WTC11 (cell line): ENCODE data around the gene PSME4. TPM values are rescaled to one million over a fixed set of nuclear protein-coding genes. Genes with fewer than 3 reads are reported as not detected.
A peak's percentile ranks its signal among the peaks of the same experiment; 100 is the strongest.

Experiments
- CREM ChIP-seq: sonication (generic); formaldehyde crosslinking; IDR thresholded peaks from 2 replicates; pipeline ENCODE4 v1.8.1; 2022; ENCODE audit warnings: mild to moderate bottlenecking, missing genetic modification reagents, moderate library complexity
- ESRRA ChIP-seq: sonication (generic); formaldehyde crosslinking; IDR thresholded peaks from 2 replicates; pipeline ENCODE4 v1.8.1; 2022; ENCODE audit warnings: mild to moderate bottlenecking, missing genetic modification reagents, borderline replicate concordance
- GTF2I ChIP-seq: fragments of 250-450 bp; sonication (Bioruptor Pico); conservative IDR thresholded peaks from 2 replicates; pipeline ENCODE4 v1.4.0; 2021; ENCODE audit warnings: mild to moderate bottlenecking
- IRF2 ChIP-seq: sonication (generic); formaldehyde crosslinking; IDR thresholded peaks from 2 replicates; pipeline ENCODE4 v1.8.0; 2022; ENCODE audit warnings: low read depth, missing genetic modification reagents, borderline replicate concordance
- JUN ChIP-seq: sonication (generic); formaldehyde crosslinking; IDR thresholded peaks from 2 replicates; pipeline ENCODE4 v1.8.0; 2023; ENCODE audit warnings: mild to moderate bottlenecking, missing genetic modification reagents
- KAT7 ChIP-seq: sonication (generic); formaldehyde crosslinking; IDR thresholded peaks from 2 replicates; pipeline ENCODE4 v1.8.1; 2023; ENCODE audit warnings: missing genetic modification reagents, mild to moderate bottlenecking, borderline replicate concordance
- NFE2L1 ChIP-seq: sonication (generic); formaldehyde crosslinking; IDR thresholded peaks from 2 replicates; pipeline ENCODE4 v1.8.1; 2023; ENCODE audit warnings: missing genetic modification reagents
- NFYB ChIP-seq: sonication (generic); formaldehyde crosslinking; conservative IDR thresholded peaks from 2 replicates; pipeline ENCODE4 v1.8.0; 2022; ENCODE audit warnings: low read depth, missing genetic modification reagents
- PRRX2 ChIP-seq: fragments of 250-450 bp; sonication (Bioruptor Pico); IDR thresholded peaks from 2 replicates; pipeline ENCODE4 v1.8.0; 2021; ENCODE audit warnings: mild to moderate bottlenecking
- SP1 ChIP-seq: sonication (generic); formaldehyde crosslinking; conservative IDR thresholded peaks from 2 replicates; pipeline ENCODE4 v1.8.1; 2022; ENCODE audit warnings: missing genetic modification reagents
- TCF7 ChIP-seq: sonication (generic); formaldehyde crosslinking; IDR thresholded peaks from 2 replicates; pipeline ENCODE4 v1.8.0; 2022; ENCODE audit warnings: mild to moderate bottlenecking, low read depth, missing genetic modification reagents, moderate library complexity
- ZBTB21 ChIP-seq: sonication (generic); formaldehyde crosslinking; IDR thresholded peaks from 2 replicates; pipeline ENCODE4 v1.8.1; 2023; ENCODE audit warnings: mild to moderate bottlenecking, missing genetic modification reagents, borderline replicate concordance
- ZNF138 ChIP-seq: sonication (generic); formaldehyde crosslinking; conservative IDR thresholded peaks from 2 replicates; pipeline ENCODE4 v1.8.1; 2022; ENCODE audit warnings: mild to moderate bottlenecking, moderate library complexity, missing genetic modification reagents
- total RNA-seq: library from RNA; stranded (reverse); gene quantifications from 3 replicates; pipeline ENCODE4 v1.2.3, GENCODE V29; 2021
- TF ChIP-seq, protein P1 (sequence below): fragments of 250-450 bp; sonication (Bioruptor Pico); IDR thresholded peaks from 2 replicates; pipeline ENCODE4 v1.9.0; 2021; ENCODE audit warnings: mild to moderate bottlenecking, borderline replicate concordance
- TF ChIP-seq, protein P2 (sequence below): sonication (generic); formaldehyde crosslinking; conservative IDR thresholded peaks from 2 replicates; pipeline ENCODE4 v1.8.1; 2022; ENCODE audit warnings: mild to moderate bottlenecking, missing genetic modification reagents
- TF ChIP-seq, protein P3 (sequence below): sonication (generic); formaldehyde crosslinking; IDR thresholded peaks from 2 replicates; pipeline ENCODE4 v1.8.1; 2022; ENCODE audit warnings: mild to moderate bottlenecking, moderate library complexity, missing genetic modification reagents
- TF ChIP-seq, protein P4 (sequence below): sonication (generic); formaldehyde crosslinking; IDR thresholded peaks from 2 replicates; pipeline ENCODE4 v1.8.0; 2022; ENCODE audit warnings: mild to moderate bottlenecking, missing genetic modification reagents
- TF ChIP-seq, protein P5 (sequence below): sonication (generic); formaldehyde crosslinking; IDR thresholded peaks from 2 replicates; pipeline ENCODE4 v1.8.1; 2023; ENCODE audit warnings: mild to moderate bottlenecking, missing genetic modification reagents, moderate library complexity
- TF ChIP-seq, protein P6 (sequence below): fragments of 250-450 bp; sonication (Bioruptor Pico); IDR thresholded peaks from 2 replicates; pipeline ENCODE4 v1.8.0; 2021; ENCODE audit warnings: mild to moderate bottlenecking
- TF ChIP-seq, protein P7 (sequence below): sonication (generic); formaldehyde crosslinking; IDR thresholded peaks from 2 replicates; pipeline ENCODE4 v1.8.0; 2022; ENCODE audit warnings: missing genetic modification reagents
- TF ChIP-seq, protein P8 (sequence below): sonication (generic); formaldehyde crosslinking; IDR thresholded peaks from 2 replicates; pipeline ENCODE4 v1.8.1; 2023; ENCODE audit warnings: mild to moderate bottlenecking, moderate library complexity, missing genetic modification reagents

The PSME4 gene
- total RNA-seq, 1 experiment from 2014 or later = 91.9 TPM

DNA sequence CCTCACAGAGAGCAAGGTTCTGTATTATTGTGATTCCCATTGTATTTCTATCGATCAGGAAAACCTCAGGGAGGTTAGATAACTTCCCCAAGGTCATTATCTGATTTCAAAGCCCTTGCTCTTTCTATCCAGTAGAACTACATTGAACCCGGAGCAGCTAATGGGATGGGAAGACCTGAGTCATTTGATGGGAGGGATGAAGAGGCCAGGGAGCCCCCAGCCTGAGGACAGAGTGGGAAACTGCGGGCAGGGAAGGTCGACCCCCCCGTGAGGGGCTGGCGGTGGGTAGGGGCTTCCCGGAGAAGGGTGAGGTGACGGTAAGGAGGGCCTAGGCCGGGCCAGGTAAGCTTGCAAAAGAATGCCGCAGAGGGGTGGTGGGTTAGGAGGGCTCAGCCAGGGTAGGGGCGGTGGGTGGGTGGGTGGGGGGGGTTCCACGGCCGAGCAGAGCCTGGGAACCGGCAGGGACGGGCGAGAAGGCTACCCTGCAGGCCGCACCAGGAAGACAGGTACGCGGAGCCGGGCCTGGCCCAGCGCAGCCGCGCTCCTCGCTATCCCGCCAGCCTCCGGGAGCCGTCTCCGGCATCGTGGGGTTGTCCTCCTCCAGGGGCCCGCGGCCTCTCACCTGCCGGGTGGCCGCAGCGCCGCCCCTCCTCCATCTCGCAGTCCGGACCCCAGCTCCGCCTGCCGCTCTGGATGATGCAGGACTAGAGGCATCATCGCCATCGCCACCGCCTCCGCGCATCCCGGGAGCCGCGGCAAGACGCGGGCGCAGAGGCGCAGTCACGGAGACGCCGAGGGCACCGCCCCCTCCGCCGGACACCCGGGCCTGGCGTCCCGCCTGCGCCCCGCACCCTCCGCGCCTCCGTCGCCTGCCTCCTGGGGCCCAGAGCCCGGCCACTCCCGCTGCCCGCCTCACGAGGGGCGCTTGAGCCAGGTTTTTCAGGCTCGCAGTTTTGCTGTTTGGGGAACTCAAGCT is 111.3 kb downstream of the PSME4 start, which contains the start of gene GPR75 (continued):
- TF ChIP-seq, protein P1, sequence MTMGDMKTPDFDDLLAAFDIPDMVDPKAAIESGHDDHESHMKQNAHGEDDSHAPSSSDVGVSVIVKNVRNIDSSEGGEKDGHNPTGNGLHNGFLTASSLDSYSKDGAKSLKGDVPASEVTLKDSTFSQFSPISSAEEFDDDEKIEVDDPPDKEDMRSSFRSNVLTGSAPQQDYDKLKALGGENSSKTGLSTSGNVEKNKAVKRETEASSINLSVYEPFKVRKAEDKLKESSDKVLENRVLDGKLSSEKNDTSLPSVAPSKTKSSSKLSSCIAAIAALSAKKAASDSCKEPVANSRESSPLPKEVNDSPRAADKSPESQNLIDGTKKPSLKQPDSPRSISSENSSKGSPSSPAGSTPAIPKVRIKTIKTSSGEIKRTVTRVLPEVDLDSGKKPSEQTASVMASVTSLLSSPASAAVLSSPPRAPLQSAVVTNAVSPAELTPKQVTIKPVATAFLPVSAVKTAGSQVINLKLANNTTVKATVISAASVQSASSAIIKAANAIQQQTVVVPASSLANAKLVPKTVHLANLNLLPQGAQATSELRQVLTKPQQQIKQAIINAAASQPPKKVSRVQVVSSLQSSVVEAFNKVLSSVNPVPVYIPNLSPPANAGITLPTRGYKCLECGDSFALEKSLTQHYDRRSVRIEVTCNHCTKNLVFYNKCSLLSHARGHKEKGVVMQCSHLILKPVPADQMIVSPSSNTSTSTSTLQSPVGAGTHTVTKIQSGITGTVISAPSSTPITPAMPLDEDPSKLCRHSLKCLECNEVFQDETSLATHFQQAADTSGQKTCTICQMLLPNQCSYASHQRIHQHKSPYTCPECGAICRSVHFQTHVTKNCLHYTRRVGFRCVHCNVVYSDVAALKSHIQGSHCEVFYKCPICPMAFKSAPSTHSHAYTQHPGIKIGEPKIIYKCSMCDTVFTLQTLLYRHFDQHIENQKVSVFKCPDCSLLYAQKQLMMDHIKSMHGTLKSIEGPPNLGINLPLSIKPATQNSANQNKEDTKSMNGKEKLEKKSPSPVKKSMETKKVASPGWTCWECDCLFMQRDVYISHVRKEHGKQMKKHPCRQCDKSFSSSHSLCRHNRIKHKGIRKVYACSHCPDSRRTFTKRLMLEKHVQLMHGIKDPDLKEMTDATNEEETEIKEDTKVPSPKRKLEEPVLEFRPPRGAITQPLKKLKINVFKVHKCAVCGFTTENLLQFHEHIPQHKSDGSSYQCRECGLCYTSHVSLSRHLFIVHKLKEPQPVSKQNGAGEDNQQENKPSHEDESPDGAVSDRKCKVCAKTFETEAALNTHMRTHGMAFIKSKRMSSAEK (CRISPR knock-in tag) = 0 out of 2 replicates have a peak, but pooled peaks have one; percentile 25
- TF ChIP-seq, protein P2, sequence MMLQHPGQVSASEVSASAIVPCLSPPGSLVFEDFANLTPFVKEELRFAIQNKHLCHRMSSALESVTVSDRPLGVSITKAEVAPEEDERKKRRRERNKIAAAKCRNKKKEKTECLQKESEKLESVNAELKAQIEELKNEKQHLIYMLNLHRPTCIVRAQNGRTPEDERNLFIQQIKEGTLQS (CRISPR knock-in tag) = no peak
- TF ChIP-seq, protein P3, sequence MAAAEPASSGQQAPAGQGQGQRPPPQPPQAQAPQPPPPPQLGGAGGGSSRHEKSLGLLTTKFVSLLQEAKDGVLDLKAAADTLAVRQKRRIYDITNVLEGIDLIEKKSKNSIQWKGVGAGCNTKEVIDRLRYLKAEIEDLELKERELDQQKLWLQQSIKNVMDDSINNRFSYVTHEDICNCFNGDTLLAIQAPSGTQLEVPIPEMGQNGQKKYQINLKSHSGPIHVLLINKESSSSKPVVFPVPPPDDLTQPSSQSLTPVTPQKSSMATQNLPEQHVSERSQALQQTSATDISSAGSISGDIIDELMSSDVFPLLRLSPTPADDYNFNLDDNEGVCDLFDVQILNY (CRISPR knock-in tag) = peak; percentile 73; the same call in 1 of the 2 replicates
- TF ChIP-seq GTF2I (CRISPR knock-in tag) (no peak), ZBTB21 (no peak), ESRRA (0 out of 2 replicates have a peak, but pooled peaks have one; percentile 46), TCF7 (no peak), KAT7 (CRISPR knock-in tag) (0 out of 2 replicates have a peak, but pooled peaks have one; percentile 82), IRF2 (CRISPR knock-in tag) (no peak), NFYB (CRISPR knock-in tag) (no peak), PRRX2 (CRISPR knock-in tag) (0 out of 2 replicates have a peak, but pooled peaks have one; percentile 47), CREM (no peak), SP1 (0 out of 2 replicates have a peak, but pooled peaks have one; percentile 28), NFE2L1 (no peak), ZNF138 (no peak), JUN (CRISPR knock-in tag) (no peak)
- TF ChIP-seq, protein P4, sequence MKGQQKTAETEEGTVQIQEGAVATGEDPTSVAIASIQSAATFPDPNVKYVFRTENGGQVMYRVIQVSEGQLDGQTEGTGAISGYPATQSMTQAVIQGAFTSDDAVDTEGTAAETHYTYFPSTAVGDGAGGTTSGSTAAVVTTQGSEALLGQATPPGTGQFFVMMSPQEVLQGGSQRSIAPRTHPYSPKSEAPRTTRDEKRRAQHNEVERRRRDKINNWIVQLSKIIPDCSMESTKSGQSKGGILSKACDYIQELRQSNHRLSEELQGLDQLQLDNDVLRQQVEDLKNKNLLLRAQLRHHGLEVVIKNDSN = no peak
- TF ChIP-seq, protein P5, sequence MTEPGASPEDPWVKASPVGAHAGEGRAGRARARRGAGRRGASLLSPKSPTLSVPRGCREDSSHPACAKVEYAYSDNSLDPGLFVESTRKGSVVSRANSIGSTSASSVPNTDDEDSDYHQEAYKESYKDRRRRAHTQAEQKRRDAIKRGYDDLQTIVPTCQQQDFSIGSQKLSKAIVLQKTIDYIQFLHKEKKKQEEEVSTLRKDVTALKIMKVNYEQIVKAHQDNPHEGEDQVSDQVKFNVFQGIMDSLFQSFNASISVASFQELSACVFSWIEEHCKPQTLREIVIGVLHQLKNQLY (CRISPR knock-in tag) = 0 out of 2 replicates have a peak, but pooled peaks have one; percentile 15
- TF ChIP-seq, protein P6, sequence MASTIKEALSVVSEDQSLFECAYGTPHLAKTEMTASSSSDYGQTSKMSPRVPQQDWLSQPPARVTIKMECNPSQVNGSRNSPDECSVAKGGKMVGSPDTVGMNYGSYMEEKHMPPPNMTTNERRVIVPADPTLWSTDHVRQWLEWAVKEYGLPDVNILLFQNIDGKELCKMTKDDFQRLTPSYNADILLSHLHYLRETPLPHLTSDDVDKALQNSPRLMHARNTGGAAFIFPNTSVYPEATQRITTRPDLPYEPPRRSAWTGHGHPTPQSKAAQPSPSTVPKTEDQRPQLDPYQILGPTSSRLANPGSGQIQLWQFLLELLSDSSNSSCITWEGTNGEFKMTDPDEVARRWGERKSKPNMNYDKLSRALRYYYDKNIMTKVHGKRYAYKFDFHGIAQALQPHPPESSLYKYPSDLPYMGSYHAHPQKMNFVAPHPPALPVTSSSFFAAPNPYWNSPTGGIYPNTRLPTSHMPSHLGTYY (CRISPR knock-in tag) = no peak
- TF ChIP-seq, protein P7, sequence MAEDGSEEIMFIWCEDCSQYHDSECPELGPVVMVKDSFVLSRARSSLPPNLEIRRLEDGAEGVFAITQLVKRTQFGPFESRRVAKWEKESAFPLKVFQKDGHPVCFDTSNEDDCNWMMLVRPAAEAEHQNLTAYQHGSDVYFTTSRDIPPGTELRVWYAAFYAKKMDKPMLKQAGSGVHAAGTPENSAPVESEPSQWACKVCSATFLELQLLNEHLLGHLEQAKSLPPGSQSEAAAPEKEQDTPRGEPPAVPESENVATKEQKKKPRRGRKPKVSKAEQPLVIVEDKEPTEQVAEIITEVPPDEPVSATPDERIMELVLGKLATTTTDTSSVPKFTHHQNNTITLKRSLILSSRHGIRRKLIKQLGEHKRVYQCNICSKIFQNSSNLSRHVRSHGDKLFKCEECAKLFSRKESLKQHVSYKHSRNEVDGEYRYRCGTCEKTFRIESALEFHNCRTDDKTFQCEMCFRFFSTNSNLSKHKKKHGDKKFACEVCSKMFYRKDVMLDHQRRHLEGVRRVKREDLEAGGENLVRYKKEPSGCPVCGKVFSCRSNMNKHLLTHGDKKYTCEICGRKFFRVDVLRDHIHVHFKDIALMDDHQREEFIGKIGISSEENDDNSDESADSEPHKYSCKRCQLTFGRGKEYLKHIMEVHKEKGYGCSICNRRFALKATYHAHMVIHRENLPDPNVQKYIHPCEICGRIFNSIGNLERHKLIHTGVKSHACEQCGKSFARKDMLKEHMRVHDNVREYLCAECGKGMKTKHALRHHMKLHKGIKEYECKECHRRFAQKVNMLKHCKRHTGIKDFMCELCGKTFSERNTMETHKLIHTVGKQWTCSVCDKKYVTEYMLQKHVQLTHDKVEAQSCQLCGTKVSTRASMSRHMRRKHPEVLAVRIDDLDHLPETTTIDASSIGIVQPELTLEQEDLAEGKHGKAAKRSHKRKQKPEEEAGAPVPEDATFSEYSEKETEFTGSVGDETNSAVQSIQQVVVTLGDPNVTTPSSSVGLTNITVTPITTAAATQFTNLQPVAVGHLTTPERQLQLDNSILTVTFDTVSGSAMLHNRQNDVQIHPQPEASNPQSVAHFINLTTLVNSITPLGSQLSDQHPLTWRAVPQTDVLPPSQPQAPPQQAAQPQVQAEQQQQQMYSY (CRISPR knock-in tag) = no peak
- TF ChIP-seq, protein P8, sequence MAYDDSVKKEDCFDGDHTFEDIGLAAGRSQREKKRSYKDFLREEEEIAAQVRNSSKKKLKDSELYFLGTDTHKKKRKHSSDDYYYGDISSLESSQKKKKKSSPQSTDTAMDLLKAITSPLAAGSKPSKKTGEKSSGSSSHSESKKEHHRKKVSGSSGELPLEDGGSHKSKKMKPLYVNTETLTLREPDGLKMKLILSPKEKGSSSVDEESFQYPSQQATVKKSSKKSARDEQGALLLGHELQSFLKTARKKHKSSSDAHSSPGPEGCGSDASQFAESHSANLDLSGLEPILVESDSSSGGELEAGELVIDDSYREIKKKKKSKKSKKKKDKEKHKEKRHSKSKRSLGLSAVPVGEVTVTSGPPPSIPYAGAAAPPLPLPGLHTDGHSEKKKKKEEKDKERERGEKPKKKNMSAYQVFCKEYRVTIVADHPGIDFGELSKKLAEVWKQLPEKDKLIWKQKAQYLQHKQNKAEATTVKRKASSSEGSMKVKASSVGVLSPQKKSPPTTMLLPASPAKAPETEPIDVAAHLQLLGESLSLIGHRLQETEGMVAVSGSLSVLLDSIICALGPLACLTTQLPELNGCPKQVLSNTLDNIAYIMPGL = peak; percentile 77
